ENCODE measurements around the gene ACSM2B. TPM values are rescaled to one million over a fixed set of nuclear protein-coding genes. Genes with fewer than 3 reads are reported as not detected.

The ACSM2B gene
- total RNA-seq, 1 experiment from 2014 or later = not detected

- CTCF ChIA-PET = interaction anchor here (0.7 kb wide), 1 partner anchor 346 kb away, joined by 3 read pairs; no protein-coding TSS in a partner anchor
- Histone ChIP-seq H3K4me1 (ENCODE audit: insufficient read depth, low read length, poor library complexity, severe bottlenecking) (no peaks in the 10 kb centered on the region), H3K9me3 (ENCODE audit: low read depth, low read length, poor library complexity, severe bottlenecking) (no peaks in the 10 kb centered on the region), H3K27ac (ENCODE audit: low read depth, low read length, poor library complexity, severe bottlenecking) (no peak overlapping the region), H3K27me3 (replicated peaks; ENCODE audit: insufficient read depth, low read depth, low read length, poor library complexity) (no peaks in the 10 kb centered on the region), H3K36me3 (ENCODE audit: insufficient read depth, low read length, poor library complexity, severe bottlenecking) (no peaks in the 10 kb centered on the region), H3K4me3 (ENCODE audit: low read depth, low read length, poor library complexity, severe bottlenecking) (no peak overlapping the region)
- POLR2A ChIA-PET (ENCODE audit: low non-redundant PET) = no interaction called here
- DNase-seq (ENCODE audit: low spot score) = no peak
- TF ChIP-seq EZH2 (IDR thresholded peaks at IDR 0.05; ENCODE audit: borderline replicate concordance, low read depth, low read length, poor library complexity, severe bottlenecking) (no peak), CTCF (conservative IDR thresholded peaks at IDR 0.05; ENCODE audit: low read depth, low read length) (no peak)
- BruUV-seq (replicated peaks) = no TSS peak
- intact Hi-C loops (cut with micrococcal nuclease; ENCODE audit: unreplicated experiment) = no loop called here
Measured at GRCh38 chr16:20519231-20519630, 56.9 kb downstream of the ACSM2B start.

GRCh38 chr16:20517149-20517548 is 59.0 kb downstream of the ACSM2B start:
- no peak for TF ChIP-seq EZH2 (IDR thresholded peaks at IDR 0.05; ENCODE audit: borderline replicate concordance, low read depth, low read length, poor library complexity, severe bottlenecking)
- no peaks in the 10 kb centered on the region for H3K27me3 ChIP-seq (replicated peaks; ENCODE audit: insufficient read depth, low read depth, low read length, poor library complexity)
- ChIA-PET POLR2A (ENCODE audit: low non-redundant PET) (no interaction called here), CTCF (no interaction called here)
- BruUV-seq (replicated peaks) = no TSS peak
- DNase-seq (ENCODE audit: low spot score) = no peak
- no peaks in the 10 kb centered on the region for H3K4me1 ChIP-seq (ENCODE audit: insufficient read depth, low read length, poor library complexity, severe bottlenecking)
- H3K36me3 ChIP-seq (ENCODE audit: insufficient read depth, low read length, poor library complexity, severe bottlenecking) = no peaks in the 10 kb centered on the region
- intact Hi-C loops (cut with micrococcal nuclease; ENCODE audit: unreplicated experiment) = no loop called here
- H3K4me3 ChIP-seq (ENCODE audit: low read depth, low read length, poor library complexity, severe bottlenecking) = no peak overlapping the region
- no peaks in the 10 kb centered on the region for H3K9me3 ChIP-seq (ENCODE audit: low read depth, low read length, poor library complexity, severe bottlenecking)
- H3K27ac ChIP-seq (ENCODE audit: low read depth, low read length, poor library complexity, severe bottlenecking) = no peak overlapping the region

GRCh38 chr16:20515688-20516090 is 60.5 kb downstream of the ACSM2B start:
- H3K27me3 ChIP-seq (replicated peaks; ENCODE audit: insufficient read depth, low read depth, low read length, poor library complexity) = no peaks in the 10 kb centered on the region
- no peak overlapping the region for H3K4me3 ChIP-seq (ENCODE audit: low read depth, low read length, poor library complexity, severe bottlenecking)
- no peak for TF ChIP-seq EZH2 (IDR thresholded peaks at IDR 0.05; ENCODE audit: borderline replicate concordance, low read depth, low read length, poor library complexity, severe bottlenecking)
- TF ChIP-seq CTCF (conservative IDR thresholded peaks at IDR 0.05; ENCODE audit: low read depth, low read length) = no peak
- CTCF ChIA-PET = no interaction called here
- no peak for DNase-seq (ENCODE audit: low spot score)
- no TSS peak for BruUV-seq (replicated peaks)
- no peaks in the 10 kb centered on the region for H3K36me3 ChIP-seq (ENCODE audit: insufficient read depth, low read length, poor library complexity, severe bottlenecking)
- H3K9me3 ChIP-seq (ENCODE audit: low read depth, low read length, poor library complexity, severe bottlenecking) = no peaks in the 10 kb centered on the region
- POLR2A ChIA-PET (ENCODE audit: low non-redundant PET) = no interaction called here
- intact Hi-C loops (cut with micrococcal nuclease; ENCODE audit: unreplicated experiment) = no loop called here
- H3K27ac ChIP-seq (ENCODE audit: low read depth, low read length, poor library complexity, severe bottlenecking) = no peak overlapping the region
- H3K4me1 ChIP-seq (ENCODE audit: insufficient read depth, low read length, poor library complexity, severe bottlenecking) = no peaks in the 10 kb centered on the region

- no peaks in the 10 kb centered on the region for H3K4me1 ChIP-seq (ENCODE audit: insufficient read depth, low read length, poor library complexity, severe bottlenecking)
- intact Hi-C loops (cut with micrococcal nuclease; ENCODE audit: unreplicated experiment) = no loop called here
- H3K36me3 ChIP-seq (ENCODE audit: insufficient read depth, low read length, poor library complexity, severe bottlenecking) = no peaks in the 10 kb centered on the region
- no peak for DNase-seq (ENCODE audit: low spot score)
- H3K9me3 ChIP-seq (ENCODE audit: low read depth, low read length, poor library complexity, severe bottlenecking) = peaks cover 11% of the 10 kb centered on the region
- no peaks in the 10 kb centered on the region for H3K27me3 ChIP-seq (replicated peaks; ENCODE audit: insufficient read depth, low read depth, low read length, poor library complexity)
- CTCF ChIA-PET = no interaction called here
- no peak overlapping the region for H3K27ac ChIP-seq (ENCODE audit: low read depth, low read length, poor library complexity, severe bottlenecking)
- no TSS peak for BruUV-seq (replicated peaks)
- no peak for TF ChIP-seq EZH2 (IDR thresholded peaks at IDR 0.05; ENCODE audit: borderline replicate concordance, low read depth, low read length, poor library complexity, severe bottlenecking)
- TF ChIP-seq CTCF (conservative IDR thresholded peaks at IDR 0.05; ENCODE audit: low read depth, low read length) = no peak
- POLR2A ChIA-PET (ENCODE audit: low non-redundant PET) = no interaction called here
- no peak overlapping the region for H3K4me3 ChIP-seq (ENCODE audit: low read depth, low read length, poor library complexity, severe bottlenecking)
Measured at GRCh38 chr16:20510323-20510722, 65.8 kb downstream of the ACSM2B start.
